SU-DHL-6 (cell line): ENCODE data around the gene FOXO3.

Source experiments
- H2AFZ ChIP-seq: fragments of 200-600 bp; sonication (generic); 2 replicates; pipeline ENCODE4 v1.6.1; 2014; ENCODE audit warnings: low read depth, mild to moderate bottlenecking, moderate library complexity, mixed read lengths, antibody characterized with exemption, low read length; ENCODE audit not compliant: severe bottlenecking
- H3F3A ChIP-seq: fragments of 200-600 bp; shearing (Covaris generic); 2 replicates; pipeline ENCODE4 v1.6.0; 2016; ENCODE audit warnings: antibody characterized with exemption, mild to moderate bottlenecking; ENCODE audit not compliant: insufficient read depth
- H3K27ac ChIP-seq: fragments of 200-600 bp; sonication (generic); 2 replicates; pipeline ENCODE4 v1.5.1; 2016; ENCODE audit warnings: low read depth, mild to moderate bottlenecking, low read length, moderate library complexity, mixed read lengths
- H3K27me3 ChIP-seq: fragments of 200-600 bp; sonication (generic), shearing (Covaris generic); 2 replicates; pipeline ENCODE4 v1.6.0; 2014; ENCODE audit warnings: mild to moderate bottlenecking, low read length
- H3K36me3 ChIP-seq: fragments of 200-600 bp; sonication (generic); 2 replicates; pipeline ENCODE4 v1.6.1; 2014; ENCODE audit warnings: mild to moderate bottlenecking, low read length, mixed read lengths
- H3K4me2 ChIP-seq: fragments of 300-600, 200-600 bp; shearing (Covaris generic), sonication (generic); 2 replicates; pipeline ENCODE4 v1.6.0; 2014; ENCODE audit warnings: low read length, low read depth, mild to moderate bottlenecking; ENCODE audit not compliant: poor library complexity, severe bottlenecking
- H3K4me3 ChIP-seq: fragments of 200-600 bp; sonication (generic); 2 replicates; pipeline ENCODE4 v1.5.1; 2014; ENCODE audit warnings: antibody characterized with exemption, low read length, mild to moderate bottlenecking, mixed read lengths; ENCODE audit not compliant: insufficient read depth, poor library complexity, severe bottlenecking
- H3K79me2 ChIP-seq: fragments of 200-600 bp; sonication (generic); 2 replicates; pipeline ENCODE4 v1.6.1; 2014; ENCODE audit warnings: mild to moderate bottlenecking, low read length, moderate library complexity; ENCODE audit not compliant: insufficient read depth
- H3K9ac ChIP-seq: fragments of 200-600 bp; sonication (generic); 2 replicates; pipeline ENCODE4 v1.7.0; 2014; ENCODE audit warnings: mild to moderate bottlenecking, low read length
- H3K9me2 ChIP-seq: fragments of 200-600 bp; sonication (generic); replicated peaks from 2 replicates; pipeline ENCODE4 v1.6.1; 2014; ENCODE audit warnings: low read length; ENCODE audit not compliant: insufficient read depth
- H3K9me3 ChIP-seq: fragments of 200-600 bp; sonication (generic); 2 replicates; pipeline ENCODE4 v1.6.1; 2014; ENCODE audit warnings: low read length, mixed read lengths; ENCODE audit not compliant: insufficient read depth
- H4K20me1 ChIP-seq: fragments of 200-600 bp; sonication (generic); 2 replicates; pipeline ENCODE4 v1.6.1; 2014; ENCODE audit warnings: low read depth, mild to moderate bottlenecking, antibody characterized with exemption, low read length, moderate library complexity, mixed read lengths
- EZH2phosphoT487 ChIP-seq: fragments of 200-600 bp; sonication (generic), shearing (Covaris generic); conservative IDR thresholded peaks from 2 replicates; pipeline ENCODE4 v1.6.1; 2018; ENCODE audit warnings: mild to moderate bottlenecking, antibody characterized with exemption, low read length, moderate library complexity, mixed read lengths
- TF ChIP-seq, protein P1 (sequence below): fragments of 200-600 bp; sonication (generic); IDR thresholded peaks from one replicate; pipeline ENCODE4 v1.5.1; 2017; ENCODE audit warnings: antibody characterized with exemption, mild to moderate bottlenecking, low read length, moderate library complexity; ENCODE audit not compliant: insufficient read depth, poor library complexity, severe bottlenecking

The FOXO3 gene

GRCh38 chr6:108612852-108613251 lies 52.1 kb downstream of the FOXO3 start:
- Histone ChIP-seq H3K27me3 (no peaks in the 10 kb centered on the region; the same call in 1 of the 2 replicates), H3K9me3 (no peaks in the 10 kb centered on the region), H3K9ac (no peak overlapping the region), H3K9me2 (no peaks in the 10 kb centered on the region), H3K27ac (no peak overlapping the region), H3F3A (no peaks in the 10 kb centered on the region), H3K4me3 (no peak overlapping the region), H4K20me1 (peaks cover 11% of the 10 kb centered on the region; the same call in 1 of the 2 replicates), H2AFZ (no peak overlapping the region), H3K4me2 (no peak overlapping the region), H3K36me3 (no peaks in the 10 kb centered on the region), H3K79me2 (no peaks in the 10 kb centered on the region)
- TF ChIP-seq, protein P1, sequence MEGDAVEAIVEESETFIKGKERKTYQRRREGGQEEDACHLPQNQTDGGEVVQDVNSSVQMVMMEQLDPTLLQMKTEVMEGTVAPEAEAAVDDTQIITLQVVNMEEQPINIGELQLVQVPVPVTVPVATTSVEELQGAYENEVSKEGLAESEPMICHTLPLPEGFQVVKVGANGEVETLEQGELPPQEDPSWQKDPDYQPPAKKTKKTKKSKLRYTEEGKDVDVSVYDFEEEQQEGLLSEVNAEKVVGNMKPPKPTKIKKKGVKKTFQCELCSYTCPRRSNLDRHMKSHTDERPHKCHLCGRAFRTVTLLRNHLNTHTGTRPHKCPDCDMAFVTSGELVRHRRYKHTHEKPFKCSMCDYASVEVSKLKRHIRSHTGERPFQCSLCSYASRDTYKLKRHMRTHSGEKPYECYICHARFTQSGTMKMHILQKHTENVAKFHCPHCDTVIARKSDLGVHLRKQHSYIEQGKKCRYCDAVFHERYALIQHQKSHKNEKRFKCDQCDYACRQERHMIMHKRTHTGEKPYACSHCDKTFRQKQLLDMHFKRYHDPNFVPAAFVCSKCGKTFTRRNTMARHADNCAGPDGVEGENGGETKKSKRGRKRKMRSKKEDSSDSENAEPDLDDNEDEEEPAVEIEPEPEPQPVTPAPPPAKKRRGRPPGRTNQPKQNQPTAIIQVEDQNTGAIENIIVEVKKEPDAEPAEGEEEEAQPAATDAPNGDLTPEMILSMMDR = no peak
- TF ChIP-seq EZH2phosphoT487 = no peak

DNA sequence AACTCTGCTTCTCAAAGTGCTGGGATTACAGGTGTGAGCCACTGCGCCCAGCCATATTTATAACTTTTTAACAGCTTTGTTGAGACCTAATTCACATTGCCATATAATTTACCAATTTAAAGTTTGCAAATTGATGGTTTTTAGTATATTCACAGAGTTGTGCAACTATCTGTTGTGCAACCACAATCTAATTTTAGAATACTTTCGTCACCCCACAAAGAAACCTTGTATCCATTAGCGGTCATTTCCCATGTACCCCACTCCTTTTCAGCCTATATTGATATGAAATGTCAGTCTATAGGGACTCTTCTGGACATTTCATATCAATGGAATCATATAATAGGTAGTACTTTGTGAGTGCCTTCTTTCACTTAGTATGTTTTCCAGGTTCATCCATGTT lies 55.8 kb downstream of the FOXO3 start:
- TF ChIP-seq, protein P1 = no peak
- no peak for TF ChIP-seq EZH2phosphoT487
- Histone ChIP-seq H3K36me3 (no peaks in the 10 kb centered on the region), H4K20me1 (peaks cover 11% of the 10 kb centered on the region; the same call in 1 of the 2 replicates), H3K27me3 (no peaks in the 10 kb centered on the region; the same call in 1 of the 2 replicates), H3F3A (no peaks in the 10 kb centered on the region), H3K4me3 (no peak overlapping the region), H3K9me2 (no peaks in the 10 kb centered on the region), H3K4me2 (no peak overlapping the region), H3K9me3 (no peaks in the 10 kb centered on the region), H3K9ac (no peak overlapping the region), H2AFZ (no peak overlapping the region), H3K79me2 (no peaks in the 10 kb centered on the region), H3K27ac (no peak overlapping the region)

DNA sequence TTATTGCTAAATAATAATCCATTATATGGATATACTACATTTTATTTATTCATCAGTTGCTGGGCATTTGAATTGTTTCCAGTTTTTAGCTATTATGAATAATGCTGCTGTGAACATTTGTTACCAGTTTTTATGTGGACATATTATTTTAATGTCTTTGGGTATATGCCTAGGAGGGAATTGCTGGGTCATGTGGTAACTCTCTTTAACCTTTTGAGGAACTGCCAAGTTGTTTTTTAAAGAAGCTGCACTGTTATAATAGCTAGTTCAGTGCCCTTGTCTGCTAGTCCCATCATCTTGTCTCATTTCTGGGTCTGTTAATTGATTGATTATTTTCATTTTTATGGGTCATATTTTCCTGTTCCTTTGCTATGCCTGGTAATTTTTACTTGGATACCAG lies 56.3 kb downstream of the FOXO3 start:
- Histone ChIP-seq H3K9ac (no peak overlapping the region), H3K9me2 (no peaks in the 10 kb centered on the region), H3K27ac (no peak overlapping the region), H3F3A (no peaks in the 10 kb centered on the region), H2AFZ (no peak overlapping the region), H3K4me3 (no peak overlapping the region), H3K4me2 (no peak overlapping the region), H3K36me3 (no peaks in the 10 kb centered on the region), H3K9me3 (no peaks in the 10 kb centered on the region), H3K79me2 (no peaks in the 10 kb centered on the region), H3K27me3 (no peaks in the 10 kb centered on the region; the same call in 1 of the 2 replicates), H4K20me1 (peaks cover 11% of the 10 kb centered on the region; the same call in 1 of the 2 replicates)
- TF ChIP-seq EZH2phosphoT487 = no peak
- TF ChIP-seq, protein P1 = no peak
